Sigmoid colon (tissue), 4 donors: ENCODE measurements around the gene EMC8.

Experiments used
- POLR2A ChIP-seq, 2 donors: fragments of 450-650 bp; IDR thresholded peaks; one replicate each; pipeline ENCODE4 v1.6.1; 2016; ENCODE audit warnings: antibody characterized with exemption in 2 of 2, mild to moderate bottlenecking in 2 of 2, moderate library complexity in 2 of 2
- POLR2AphosphoS5 ChIP-seq, 4 donors: sonication (generic); formaldehyde crosslinking; IDR thresholded peaks; one replicate each; pipeline ENCODE4 v1.6.1; 2017; ENCODE audit warnings: antibody characterized with exemption in 4 of 4
- TF ChIP-seq, protein P1 (sequence below), 4 experiments: fragments of 450-650 bp in 3 of 4; fragments of 200-600 bp in 1 of 4; IDR thresholded peaks; one replicate each; pipeline ENCODE4 v1.5.1; 2016 to 2019; ENCODE audit warnings: antibody characterized with exemption in 4 of 4, mild to moderate bottlenecking in 3 of 4, moderate library complexity in 2 of 4

DNA sequence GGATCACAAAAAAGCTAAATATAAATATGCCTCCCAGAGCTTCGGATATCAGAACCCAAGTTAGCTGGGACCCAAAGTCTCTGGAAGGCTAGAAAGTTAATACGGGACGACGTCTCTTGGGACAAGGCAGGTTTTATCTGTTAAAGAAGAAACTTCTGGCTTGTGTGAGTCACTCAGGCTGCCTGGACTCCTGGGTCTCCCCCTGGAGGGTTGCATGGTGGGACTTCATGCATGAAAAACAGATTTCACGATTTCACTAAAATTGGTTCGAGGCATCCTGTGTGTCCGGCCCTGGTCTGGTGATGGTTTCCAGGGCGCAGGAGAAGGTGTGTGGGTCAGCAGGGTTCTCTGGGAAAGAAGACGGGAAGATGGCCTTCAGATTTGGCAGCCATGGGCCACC, 47.1 kb upstream of the EMC8 start:
- TF ChIP-seq, protein P1, sequence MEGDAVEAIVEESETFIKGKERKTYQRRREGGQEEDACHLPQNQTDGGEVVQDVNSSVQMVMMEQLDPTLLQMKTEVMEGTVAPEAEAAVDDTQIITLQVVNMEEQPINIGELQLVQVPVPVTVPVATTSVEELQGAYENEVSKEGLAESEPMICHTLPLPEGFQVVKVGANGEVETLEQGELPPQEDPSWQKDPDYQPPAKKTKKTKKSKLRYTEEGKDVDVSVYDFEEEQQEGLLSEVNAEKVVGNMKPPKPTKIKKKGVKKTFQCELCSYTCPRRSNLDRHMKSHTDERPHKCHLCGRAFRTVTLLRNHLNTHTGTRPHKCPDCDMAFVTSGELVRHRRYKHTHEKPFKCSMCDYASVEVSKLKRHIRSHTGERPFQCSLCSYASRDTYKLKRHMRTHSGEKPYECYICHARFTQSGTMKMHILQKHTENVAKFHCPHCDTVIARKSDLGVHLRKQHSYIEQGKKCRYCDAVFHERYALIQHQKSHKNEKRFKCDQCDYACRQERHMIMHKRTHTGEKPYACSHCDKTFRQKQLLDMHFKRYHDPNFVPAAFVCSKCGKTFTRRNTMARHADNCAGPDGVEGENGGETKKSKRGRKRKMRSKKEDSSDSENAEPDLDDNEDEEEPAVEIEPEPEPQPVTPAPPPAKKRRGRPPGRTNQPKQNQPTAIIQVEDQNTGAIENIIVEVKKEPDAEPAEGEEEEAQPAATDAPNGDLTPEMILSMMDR (IDR thresholded peaks at IDR 0.05): no peak
- TF ChIP-seq POLR2A (IDR thresholded peaks at IDR 0.05) (no peak), POLR2AphosphoS5 (IDR thresholded peaks at IDR 0.05) (no peak)
